ENCODE data around the gene CBX8. TPM values are rescaled to one million over a fixed set of nuclear protein-coding genes. Genes with fewer than 3 reads are reported as not detected.

Gene CBX8
- total and polyA plus RNA-seq, 2 of the 8 experiments (the other 6 are each of a cell fraction or from before 2014, with no cell fraction given): 0.09 to 2.1 TPM

GRCh38 chr17:79808763-79809529 is 12.1 kb upstream of the CBX8 start (continued):
- no peak; the same call in 1 of the 2 replicates for TF ChIP-seq ATF2 (IDR thresholded peaks at IDR 0.05; ENCODE audit: low read length)
- no peak; the same call in 1 of the 2 replicates for TF ChIP-seq CBX8 (IDR thresholded peaks at IDR 0.05; ENCODE audit: borderline replicate concordance, low read depth, low read length)
- TF ChIP-seq MAFK (IDR thresholded peaks at IDR 0.05; ENCODE audit: low read depth, low read length): no peak
- no peak for TF ChIP-seq TCF12 (IDR thresholded peaks at IDR 0.05; ENCODE audit: low read depth, low read length)
- TF ChIP-seq YY1 (IDR thresholded peaks at IDR 0.05; ENCODE audit: low read depth, low read length): peak; percentile 39; the same call in 1 of the 2 replicates
- peak; percentile 68 for TF ChIP-seq RNF2 (IDR thresholded peaks at IDR 0.05; ENCODE audit: borderline replicate concordance, low read depth, low read length, missing control alignments, poor library complexity, severe bottlenecking)
- peak in 1 of 2 experiments; percentile 49; a peak in 1 of 4 replicates for TF ChIP-seq SIN3A (conservative IDR thresholded peaks at IDR 0.05 in 1 of 2, IDR thresholded peaks at IDR 0.05 in 1 of 2; ENCODE audit: low read depth in 1 of 2, low read length in 2 of 2)
- no peak for TF ChIP-seq CBX5 (IDR thresholded peaks at IDR 0.05; ENCODE audit: low read depth, low read length)
- no peak for TF ChIP-seq EP300 (IDR thresholded peaks at IDR 0.05; ENCODE audit: borderline replicate concordance in 1 of 2, low read depth in 2 of 2, low read length in 2 of 2)
- TF ChIP-seq RFX5 (IDR thresholded peaks at IDR 0.05; ENCODE audit: borderline replicate concordance, low read depth, low read length): no peak
- TF ChIP-seq EZH2 (IDR thresholded peaks at IDR 0.05; ENCODE audit: low read depth, low read length, severe bottlenecking): peak; percentile 81
- no peak for TF ChIP-seq FOSL1 (IDR thresholded peaks at IDR 0.05; ENCODE audit: insufficient read depth, low read depth, low read length)
- no peak for TF ChIP-seq BCL11A (IDR thresholded peaks at IDR 0.05; ENCODE audit: low read depth in 2 of 2, low read length in 2 of 2)
- no peak for TF ChIP-seq POLR2A (IDR thresholded peaks at IDR 0.05; ENCODE audit: control extremely low read depth in 1 of 2, low read depth in 2 of 2, low read length in 2 of 2)
- no peak for TF ChIP-seq SP1 (IDR thresholded peaks at IDR 0.05; ENCODE audit: low read depth, low read length)
- TF ChIP-seq CTBP2 (IDR thresholded peaks at IDR 0.05; ENCODE audit: borderline replicate concordance, insufficient read depth, insufficient read length, low read length): no peak
- no peak for TF ChIP-seq KDM1A (IDR thresholded peaks at IDR 0.05; ENCODE audit: borderline replicate concordance, low read length)
- TF ChIP-seq, protein P1, sequence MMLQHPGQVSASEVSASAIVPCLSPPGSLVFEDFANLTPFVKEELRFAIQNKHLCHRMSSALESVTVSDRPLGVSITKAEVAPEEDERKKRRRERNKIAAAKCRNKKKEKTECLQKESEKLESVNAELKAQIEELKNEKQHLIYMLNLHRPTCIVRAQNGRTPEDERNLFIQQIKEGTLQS (IDR thresholded peaks at IDR 0.05; ENCODE audit: insufficient read depth, low read depth, low read length): peak; percentile 13; the same call in 1 of the 2 replicates
- TF ChIP-seq, protein P2, sequence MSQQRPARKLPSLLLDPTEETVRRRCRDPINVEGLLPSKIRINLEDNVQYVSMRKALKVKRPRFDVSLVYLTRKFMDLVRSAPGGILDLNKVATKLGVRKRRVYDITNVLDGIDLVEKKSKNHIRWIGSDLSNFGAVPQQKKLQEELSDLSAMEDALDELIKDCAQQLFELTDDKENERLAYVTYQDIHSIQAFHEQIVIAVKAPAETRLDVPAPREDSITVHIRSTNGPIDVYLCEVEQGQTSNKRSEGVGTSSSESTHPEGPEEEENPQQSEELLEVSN (IDR thresholded peaks at IDR 0.05): peak; percentile 22; the same call in 1 of the 2 replicates
- no peak for TF ChIP-seq NRF1 (IDR thresholded peaks at IDR 0.05; ENCODE audit: low read depth, low read length)

Data from H1 (cell line).